ENCODE results near the gene KHDC1L.

DNA sequence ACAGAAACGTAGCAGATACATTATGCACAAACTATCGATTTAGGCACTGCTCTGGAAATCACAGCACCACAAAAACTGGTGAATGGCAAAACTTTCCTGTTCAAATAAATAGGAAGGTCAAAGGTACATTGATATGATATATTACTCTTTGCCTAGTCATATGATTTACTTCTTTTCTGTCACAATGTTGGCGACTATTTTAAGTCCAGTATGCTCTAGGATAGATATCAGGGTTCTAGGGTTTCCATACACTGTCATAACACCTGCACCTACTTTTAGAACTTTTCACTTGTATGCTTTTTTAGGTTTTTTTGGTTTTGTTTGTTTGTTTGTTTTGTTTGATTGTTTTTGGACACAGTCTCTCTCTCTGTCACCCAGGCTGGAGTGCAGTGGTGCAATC, 25.0 kb downstream of the KHDC1L start:
- TF ChIP-seq, protein P1, sequence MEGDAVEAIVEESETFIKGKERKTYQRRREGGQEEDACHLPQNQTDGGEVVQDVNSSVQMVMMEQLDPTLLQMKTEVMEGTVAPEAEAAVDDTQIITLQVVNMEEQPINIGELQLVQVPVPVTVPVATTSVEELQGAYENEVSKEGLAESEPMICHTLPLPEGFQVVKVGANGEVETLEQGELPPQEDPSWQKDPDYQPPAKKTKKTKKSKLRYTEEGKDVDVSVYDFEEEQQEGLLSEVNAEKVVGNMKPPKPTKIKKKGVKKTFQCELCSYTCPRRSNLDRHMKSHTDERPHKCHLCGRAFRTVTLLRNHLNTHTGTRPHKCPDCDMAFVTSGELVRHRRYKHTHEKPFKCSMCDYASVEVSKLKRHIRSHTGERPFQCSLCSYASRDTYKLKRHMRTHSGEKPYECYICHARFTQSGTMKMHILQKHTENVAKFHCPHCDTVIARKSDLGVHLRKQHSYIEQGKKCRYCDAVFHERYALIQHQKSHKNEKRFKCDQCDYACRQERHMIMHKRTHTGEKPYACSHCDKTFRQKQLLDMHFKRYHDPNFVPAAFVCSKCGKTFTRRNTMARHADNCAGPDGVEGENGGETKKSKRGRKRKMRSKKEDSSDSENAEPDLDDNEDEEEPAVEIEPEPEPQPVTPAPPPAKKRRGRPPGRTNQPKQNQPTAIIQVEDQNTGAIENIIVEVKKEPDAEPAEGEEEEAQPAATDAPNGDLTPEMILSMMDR (IDR thresholded peaks at IDR 0.05 in 8 of 11, conservative IDR thresholded peaks at IDR 0.05 in 3 of 11) = no peak
- no peak for TF ChIP-seq POLR2A (IDR thresholded peaks at IDR 0.05)

Data from spleen (tissue), 7 donors.